ENCODE measurements around the gene AMZ1. TPM values are rescaled to one million over a fixed set of nuclear protein-coding genes. Genes with fewer than 3 reads are reported as not detected.

The AMZ1 gene
- total and polyA plus RNA-seq, 11 donors: 0.01 to 0.48 (median 0.05) TPM; not detected in 6

DNA sequence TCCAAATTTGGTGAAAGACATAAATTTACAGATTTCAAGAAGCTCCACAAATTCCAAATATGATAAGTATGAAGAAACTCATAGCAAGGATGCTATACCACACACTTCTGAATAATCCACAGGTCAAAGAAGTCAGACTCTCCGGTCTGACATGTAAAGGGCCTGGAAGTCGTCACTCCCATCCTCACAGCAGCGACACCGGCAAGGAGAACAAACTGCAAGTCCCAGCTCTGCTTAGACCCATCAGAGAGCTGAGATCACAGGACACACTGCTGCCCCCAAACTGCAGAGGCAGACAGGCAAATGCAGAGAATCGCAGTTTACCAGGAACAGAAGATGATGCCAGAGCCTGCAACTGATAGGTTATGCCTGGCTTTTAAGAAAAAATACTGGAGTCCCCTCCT lies 62.0 kb downstream of the AMZ1 start:
- Histone ChIP-seq H3K9me3 (no peaks in the 10 kb centered on the region), H3K27me3 (no peaks in the 10 kb centered on the region), H3K4me3 (no peak overlapping the region), H3K36me3 (no peaks in the 10 kb centered on the region), H3K4me1 (peaks cover 0 to 17% (median 4%) of the 10 kb centered on the region in 12 donors), H3K27ac (no peak overlapping the region)
- TF ChIP-seq, protein P1, sequence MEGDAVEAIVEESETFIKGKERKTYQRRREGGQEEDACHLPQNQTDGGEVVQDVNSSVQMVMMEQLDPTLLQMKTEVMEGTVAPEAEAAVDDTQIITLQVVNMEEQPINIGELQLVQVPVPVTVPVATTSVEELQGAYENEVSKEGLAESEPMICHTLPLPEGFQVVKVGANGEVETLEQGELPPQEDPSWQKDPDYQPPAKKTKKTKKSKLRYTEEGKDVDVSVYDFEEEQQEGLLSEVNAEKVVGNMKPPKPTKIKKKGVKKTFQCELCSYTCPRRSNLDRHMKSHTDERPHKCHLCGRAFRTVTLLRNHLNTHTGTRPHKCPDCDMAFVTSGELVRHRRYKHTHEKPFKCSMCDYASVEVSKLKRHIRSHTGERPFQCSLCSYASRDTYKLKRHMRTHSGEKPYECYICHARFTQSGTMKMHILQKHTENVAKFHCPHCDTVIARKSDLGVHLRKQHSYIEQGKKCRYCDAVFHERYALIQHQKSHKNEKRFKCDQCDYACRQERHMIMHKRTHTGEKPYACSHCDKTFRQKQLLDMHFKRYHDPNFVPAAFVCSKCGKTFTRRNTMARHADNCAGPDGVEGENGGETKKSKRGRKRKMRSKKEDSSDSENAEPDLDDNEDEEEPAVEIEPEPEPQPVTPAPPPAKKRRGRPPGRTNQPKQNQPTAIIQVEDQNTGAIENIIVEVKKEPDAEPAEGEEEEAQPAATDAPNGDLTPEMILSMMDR (IDR thresholded peaks at IDR 0.05): no peak
- TF ChIP-seq POLR2A (IDR thresholded peaks at IDR 0.05): no peak
- ATAC-seq (peak in 1 of 4 donors; percentile 48), DNase-seq (no peak)
- WGBS, 4 donors: 54 to 74% (median 65%) methylated on average over 5 of the region's 5 CpGs
- intact Hi-C loops (cut with DNase I): loop anchor here in 1 of 10 donors (10.0 kb wide), 1 partner anchor 75 kb away; no protein-coding TSS in a partner anchor

DNA sequence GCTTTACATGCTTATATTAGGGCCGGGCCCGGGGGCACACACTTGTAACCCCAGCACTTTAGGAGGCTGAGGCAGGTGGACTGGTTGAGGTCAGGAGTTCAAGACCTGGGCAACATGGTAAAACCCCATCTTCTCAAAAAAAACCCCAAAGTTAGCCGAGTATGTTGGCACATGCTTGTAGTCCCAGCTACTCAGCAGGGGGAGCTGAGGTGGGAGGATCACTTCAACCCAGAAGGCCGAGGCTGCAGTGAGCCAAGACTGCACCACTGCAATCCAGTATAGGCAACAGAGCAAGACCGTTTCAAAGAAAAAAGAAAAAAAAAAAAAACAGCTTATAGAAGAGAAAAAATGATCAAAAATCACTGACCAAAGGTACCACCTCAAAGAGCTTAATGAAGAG lies 63.1 kb downstream of the AMZ1 start:
- Histone ChIP-seq H3K27ac (no peak overlapping the region), H3K4me1 (peaks cover 0 to 17% (median 4%) of the 10 kb centered on the region in 12 donors), H3K36me3 (no peaks in the 10 kb centered on the region), H3K27me3 (no peaks in the 10 kb centered on the region), H3K9me3 (peaks cover 0 to 6% (median 0%) of the 10 kb centered on the region in 12 donors), H3K4me3 (no peak overlapping the region)
- ATAC-seq (no peak), DNase-seq (no peak)
- intact Hi-C loops (cut with DNase I): loop anchor here in 1 of 10 donors (10.0 kb wide), 1 partner anchor 74 kb away; no protein-coding TSS in a partner anchor
- TF ChIP-seq, protein P1 (IDR thresholded peaks at IDR 0.05): no peak
- no peak for TF ChIP-seq POLR2A (IDR thresholded peaks at IDR 0.05)
- 72 to 79% (median 77%) methylated on average over 5 of the region's 5 CpGs for WGBS, 4 donors

DNA sequence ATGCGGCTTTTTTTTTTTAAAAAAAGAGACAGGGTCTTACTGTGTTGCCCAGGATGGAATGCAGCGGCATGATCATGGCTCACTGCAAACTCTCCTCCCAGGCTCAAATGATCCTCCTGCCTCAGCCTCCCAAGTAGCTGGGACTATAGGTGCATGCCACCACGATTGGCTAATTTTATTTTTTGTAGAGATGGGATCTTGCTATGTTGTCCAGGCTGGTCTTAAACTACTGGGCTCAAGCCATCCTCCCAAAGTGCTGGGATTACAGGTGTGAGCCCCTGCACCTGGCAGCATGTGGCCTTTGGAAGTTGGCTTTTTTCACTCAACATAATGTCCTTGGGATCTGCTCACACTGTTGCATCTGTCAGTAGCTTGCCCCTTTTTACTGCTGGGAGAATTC lies 65.1 kb downstream of the AMZ1 start:
- TF ChIP-seq POLR2A (IDR thresholded peaks at IDR 0.05): no peak
- TF ChIP-seq, protein P1 (IDR thresholded peaks at IDR 0.05): no peak
- DNase-seq (no peak), ATAC-seq (no peak)
- Histone ChIP-seq H3K27me3 (no peaks in the 10 kb centered on the region), H3K4me1 (peaks cover under 1 to 27% (median 16%) of the 10 kb centered on the region in 12 donors), H3K27ac (no peak overlapping the region), H3K36me3 (peaks cover 0 to 5% (median 0%) of the 10 kb centered on the region in 9 donors), H3K4me3 (no peak overlapping the region), H3K9me3 (peaks cover 0 to 6% (median 0%) of the 10 kb centered on the region in 12 donors)
- WGBS, 4 donors: 95 to 98% (median 97%) methylated on average over 3 of the region's 3 CpGs
- intact Hi-C loops (cut with DNase I): loop anchor here in 1 of 10 donors (10.0 kb wide), 1 partner anchor 72 kb away; no protein-coding TSS in a partner anchor

DNA sequence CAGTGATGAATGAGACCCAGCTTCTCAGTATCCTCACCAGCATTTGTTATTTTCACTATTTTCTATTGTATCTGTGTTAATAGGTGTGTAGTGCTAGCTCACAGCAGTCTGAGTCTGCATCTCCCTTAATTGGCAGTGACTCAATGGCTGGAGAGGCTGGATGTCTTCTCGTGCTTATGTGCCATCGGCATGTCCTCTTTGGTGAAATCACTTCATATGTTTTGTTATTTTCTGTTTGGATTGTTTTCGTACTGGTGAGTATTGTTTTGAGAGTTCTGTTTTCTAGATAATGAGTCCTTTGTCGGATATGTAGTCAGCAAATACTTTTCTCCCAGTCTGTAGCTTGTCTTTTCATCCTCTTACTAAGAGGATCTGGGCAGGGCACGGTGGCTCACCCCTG lies 66.1 kb downstream of the AMZ1 start:
- DNase-seq (no peak), ATAC-seq (no peak)
- intact Hi-C loops (cut with DNase I): loop anchor here in 1 of 10 donors (10.0 kb wide), 1 partner anchor 71 kb away; no protein-coding TSS in a partner anchor
- peak overlapping the region in 1 of 12 donors; percentile 93 for H3K27ac ChIP-seq
- peaks cover 5 to 37% (median 23%) of the 10 kb centered on the region in 12 donors for H3K4me1 ChIP-seq
- peaks cover 0 to 6% (median 0%) of the 10 kb centered on the region in 12 donors for H3K9me3 ChIP-seq
- no peaks in the 10 kb centered on the region for H3K27me3 ChIP-seq
- no peak for TF ChIP-seq POLR2A (IDR thresholded peaks at IDR 0.05)
- TF ChIP-seq, protein P1 (IDR thresholded peaks at IDR 0.05): no peak
- peaks cover 0 to 5% (median 0%) of the 10 kb centered on the region in 9 donors for H3K36me3 ChIP-seq
- 86 to 92% (median 89%) methylated on average over 5 of the region's 5 CpGs for WGBS, 4 donors
- H3K4me3 ChIP-seq: no peak overlapping the region
